ENCODE measurements around the gene ADAMTSL2.

Gene ADAMTSL2

DNA sequence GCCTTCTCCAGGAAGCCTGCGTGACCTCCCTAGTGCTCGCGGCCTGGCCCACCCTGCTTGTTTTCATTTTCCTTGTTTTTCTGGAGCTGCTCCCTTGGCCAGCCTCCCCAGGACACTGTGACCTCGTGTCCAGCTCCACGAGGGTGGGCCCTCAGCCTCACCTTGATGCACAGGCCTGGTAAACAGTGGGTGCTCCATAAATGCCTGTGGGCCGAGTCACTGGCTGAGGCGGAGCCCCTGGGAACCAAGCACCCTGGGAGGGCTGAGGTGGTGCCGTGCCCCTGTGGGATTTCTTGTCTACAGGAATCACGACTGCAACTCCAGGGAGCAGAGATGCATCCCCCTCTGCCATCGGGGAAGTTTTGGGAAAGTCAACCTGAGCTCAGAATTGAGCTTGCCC, 57.5 kb downstream of the ADAMTSL2 start:
- no peak for DNase-seq

DNA sequence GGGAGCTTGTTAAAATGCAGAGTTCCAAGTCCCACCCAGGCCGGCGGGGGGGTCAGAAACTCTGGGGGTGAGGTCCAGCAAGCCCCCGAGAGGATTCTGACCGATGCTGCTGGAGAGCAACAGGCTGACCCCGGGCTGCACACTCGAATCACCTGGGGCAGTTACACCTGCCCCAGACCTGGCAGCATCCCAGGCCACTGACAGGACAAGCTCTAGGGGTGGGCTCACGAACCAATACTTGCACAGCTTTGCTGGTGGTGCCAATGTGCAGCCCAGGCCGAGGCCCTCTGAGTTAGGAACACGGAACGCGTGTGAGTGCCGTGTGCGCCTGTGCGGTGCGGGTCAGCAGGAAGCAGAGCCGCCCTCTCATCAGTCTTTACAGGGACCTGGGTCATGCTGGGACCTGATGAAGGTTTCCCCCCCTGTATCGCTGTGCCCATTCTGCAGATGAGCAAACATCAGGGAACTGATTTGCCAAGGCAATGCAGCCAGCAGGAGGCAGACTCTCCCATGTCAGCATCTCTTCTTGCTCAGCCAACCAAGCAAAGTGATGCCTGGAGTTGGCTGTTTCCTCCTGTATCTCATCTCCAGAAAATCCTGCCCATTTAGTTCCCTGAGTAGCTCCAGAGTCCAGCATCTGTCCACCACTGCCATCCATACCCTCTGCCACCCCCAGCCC, 58.4 kb downstream of the ADAMTSL2 start:
- DNase-seq = peak; percentile 23

DNA sequence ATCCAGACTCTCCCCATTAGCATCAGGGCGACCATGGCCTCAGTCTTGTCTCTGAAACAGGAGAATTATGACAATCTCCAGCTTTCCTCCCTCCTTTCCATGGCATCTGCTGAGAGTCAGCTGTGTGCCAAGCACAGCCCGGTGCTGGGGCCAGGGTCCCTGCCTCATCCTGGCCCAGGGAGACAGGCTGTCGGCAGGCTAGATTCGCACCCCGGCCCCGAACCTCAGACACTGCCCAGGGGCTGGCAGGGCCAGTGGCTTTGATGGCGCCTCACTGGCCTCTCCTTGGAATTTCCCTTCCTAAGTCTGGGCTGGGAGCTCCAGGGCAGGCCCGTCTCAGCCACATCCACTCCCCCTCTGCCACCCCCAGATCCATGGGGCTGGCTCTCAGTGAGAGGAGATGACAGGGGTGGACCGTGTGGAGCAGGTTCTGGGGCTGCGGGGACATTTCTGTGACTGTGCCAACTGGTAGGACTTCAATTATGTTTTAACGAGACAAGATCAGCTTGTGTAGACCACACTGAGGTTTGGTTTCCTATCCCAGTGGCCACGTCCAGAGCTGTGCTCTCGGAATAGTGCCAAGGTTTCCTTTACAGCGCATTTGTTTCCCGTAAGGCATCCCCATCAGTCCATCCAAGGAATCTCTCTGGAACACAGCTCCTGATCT, 59.2 kb downstream of the ADAMTSL2 start:
- DNase-seq = no peak

DNA sequence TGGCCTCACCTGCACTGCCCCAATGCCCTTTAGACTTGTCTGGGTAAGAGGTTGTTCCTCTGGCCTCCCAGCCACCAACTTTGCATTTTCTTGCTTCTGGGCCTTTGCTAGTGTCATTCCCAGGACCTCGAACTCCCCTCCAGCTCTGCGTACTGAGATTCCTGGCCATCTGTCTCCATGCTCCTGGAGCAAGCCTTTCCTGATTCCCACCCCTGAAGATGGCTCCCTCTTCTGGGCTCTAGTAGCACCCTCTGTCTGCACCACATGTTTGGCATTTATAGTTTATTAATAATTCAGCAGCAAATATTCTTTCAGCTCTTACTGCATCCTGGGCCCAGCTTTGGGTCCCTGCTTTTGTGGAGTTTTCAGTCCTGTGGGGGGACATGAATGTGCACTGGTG, 59.8 kb downstream of the ADAMTSL2 start:
- DNase-seq = no peak

- no peak for DNase-seq
Measured at GRCh38 chr9:133595910-133596309, 61.4 kb downstream of the ADAMTSL2 start.

DNA sequence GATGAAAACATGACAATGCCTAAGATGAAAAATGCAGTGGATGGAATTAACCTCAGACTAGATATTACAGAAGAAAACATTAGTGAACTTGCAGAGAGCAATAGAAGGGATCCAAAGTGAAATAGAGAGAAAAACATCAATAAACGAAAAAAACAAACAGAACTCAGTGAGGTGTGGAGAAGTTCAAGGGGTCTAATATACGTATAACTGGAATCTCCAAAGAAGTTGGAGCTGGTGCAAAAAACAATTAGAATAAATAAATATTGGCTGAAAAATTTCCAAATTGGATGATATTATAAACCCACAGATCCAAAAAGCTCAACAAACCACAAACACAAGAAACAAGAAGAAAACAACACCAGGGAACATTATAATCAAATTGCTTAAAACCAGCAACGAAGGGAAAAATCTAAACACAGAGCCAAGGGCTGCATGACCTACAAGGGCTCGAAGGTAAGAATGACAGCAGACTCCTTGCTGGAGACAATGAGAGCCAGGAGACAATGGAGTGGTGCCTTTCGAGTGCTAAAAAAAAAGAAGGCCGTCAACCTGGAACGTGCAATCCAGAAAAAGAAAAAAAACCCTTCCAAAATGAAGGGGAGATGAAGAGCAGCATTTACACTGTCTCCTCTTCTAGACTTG, 62.9 kb downstream of the ADAMTSL2 start:
- no peak for DNase-seq

DNA sequence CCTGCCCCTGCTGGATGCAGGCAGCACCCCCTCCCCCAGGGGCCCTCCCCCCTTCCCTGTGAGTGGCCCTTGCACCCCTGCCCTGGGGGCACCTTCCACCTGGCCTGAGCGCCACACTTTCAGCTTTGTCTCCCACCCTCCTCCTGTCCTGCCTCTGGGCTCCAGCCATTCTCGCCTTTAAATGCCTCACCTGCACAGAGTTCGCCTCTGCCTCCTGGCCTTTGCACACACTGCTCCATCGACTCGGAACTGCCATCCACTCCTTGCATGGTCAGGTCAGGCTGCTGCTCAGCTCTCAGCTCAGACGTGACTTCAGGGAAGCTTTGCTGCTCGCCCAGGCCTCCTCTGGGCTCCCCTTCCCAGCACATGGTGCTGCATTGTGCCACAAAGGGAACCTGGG, 64.5 kb downstream of the ADAMTSL2 start:
- DNase-seq = no peak

DNA sequence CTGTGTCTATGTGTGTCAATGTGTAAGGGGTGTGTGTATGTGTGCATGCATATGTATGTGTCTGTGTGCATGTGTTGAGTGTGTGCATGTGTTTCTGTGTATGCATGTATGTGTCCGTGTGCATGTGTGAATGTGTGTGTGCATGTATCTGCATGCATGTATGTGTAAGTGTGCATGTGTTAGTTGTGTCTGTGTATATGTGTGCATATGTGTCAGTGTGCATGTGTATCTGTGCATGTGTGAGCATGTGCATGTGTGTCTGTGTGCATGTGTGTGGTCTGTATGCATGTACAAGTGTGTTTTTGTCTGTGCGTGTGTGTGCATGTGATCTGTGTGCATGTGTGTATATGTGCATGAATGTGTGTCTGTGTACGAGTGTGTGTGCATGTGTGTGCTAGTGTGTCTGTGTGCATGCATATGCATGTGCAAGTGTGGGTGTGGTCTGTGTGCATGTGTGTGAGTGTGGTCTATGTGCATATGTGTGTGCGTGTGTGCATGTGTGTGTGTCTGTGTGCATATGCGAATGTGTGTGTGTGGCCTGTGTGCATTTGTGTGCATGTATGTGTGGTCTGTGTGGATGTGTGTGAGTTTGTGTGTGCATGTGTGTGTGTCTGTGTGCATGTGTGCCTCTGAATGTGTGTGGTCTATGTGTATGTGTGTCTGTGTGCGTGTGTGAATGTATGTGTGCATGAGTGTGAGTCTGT, 65.1 kb downstream of the ADAMTSL2 start:
- no peak for DNase-seq

DNA sequence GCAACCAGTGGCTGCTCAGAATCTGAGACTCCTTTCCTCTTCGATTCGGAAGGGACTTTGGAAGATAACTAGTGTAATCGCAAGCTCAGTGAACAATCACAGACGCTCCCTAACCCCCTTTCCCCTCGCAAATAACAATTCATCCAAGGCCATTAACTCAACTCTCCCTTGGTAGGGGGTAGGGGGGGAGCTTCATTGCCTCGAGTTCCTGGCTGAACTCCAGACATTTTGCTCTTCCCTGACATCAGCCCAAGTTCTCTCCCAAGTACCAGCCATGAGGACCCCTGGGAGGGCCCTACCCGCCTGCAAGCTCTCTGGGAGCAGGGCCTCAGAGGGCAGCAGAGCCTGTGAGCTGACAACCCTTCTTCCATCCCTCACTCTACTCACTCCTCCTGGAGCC, 66.2 kb downstream of the ADAMTSL2 start:
- no peak for DNase-seq

GRCh38 chr9:133601746-133602145, 67.2 kb downstream of the ADAMTSL2 start:
- no peak for DNase-seq

DNA sequence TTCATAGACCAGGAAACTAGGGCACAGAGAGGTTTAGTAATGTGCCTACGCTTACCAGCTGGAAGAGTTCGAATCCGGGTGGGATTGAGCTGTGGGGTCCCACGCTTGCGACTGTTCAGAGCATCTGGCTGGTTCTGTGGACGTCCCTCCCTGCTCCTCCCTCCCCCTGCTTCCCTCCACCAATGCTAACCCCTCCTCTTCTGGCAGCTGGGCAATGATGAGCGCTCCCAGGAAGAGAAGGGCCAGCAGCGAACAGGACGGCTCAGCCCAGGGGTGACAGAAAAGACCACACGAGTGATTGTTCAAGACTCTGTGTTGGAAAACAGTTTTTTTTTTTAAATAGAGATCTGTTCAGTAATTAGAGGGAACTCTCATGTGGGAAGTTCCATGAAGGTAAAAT, 67.8 kb downstream of the ADAMTSL2 start:
- DNase-seq = no peak

DNA sequence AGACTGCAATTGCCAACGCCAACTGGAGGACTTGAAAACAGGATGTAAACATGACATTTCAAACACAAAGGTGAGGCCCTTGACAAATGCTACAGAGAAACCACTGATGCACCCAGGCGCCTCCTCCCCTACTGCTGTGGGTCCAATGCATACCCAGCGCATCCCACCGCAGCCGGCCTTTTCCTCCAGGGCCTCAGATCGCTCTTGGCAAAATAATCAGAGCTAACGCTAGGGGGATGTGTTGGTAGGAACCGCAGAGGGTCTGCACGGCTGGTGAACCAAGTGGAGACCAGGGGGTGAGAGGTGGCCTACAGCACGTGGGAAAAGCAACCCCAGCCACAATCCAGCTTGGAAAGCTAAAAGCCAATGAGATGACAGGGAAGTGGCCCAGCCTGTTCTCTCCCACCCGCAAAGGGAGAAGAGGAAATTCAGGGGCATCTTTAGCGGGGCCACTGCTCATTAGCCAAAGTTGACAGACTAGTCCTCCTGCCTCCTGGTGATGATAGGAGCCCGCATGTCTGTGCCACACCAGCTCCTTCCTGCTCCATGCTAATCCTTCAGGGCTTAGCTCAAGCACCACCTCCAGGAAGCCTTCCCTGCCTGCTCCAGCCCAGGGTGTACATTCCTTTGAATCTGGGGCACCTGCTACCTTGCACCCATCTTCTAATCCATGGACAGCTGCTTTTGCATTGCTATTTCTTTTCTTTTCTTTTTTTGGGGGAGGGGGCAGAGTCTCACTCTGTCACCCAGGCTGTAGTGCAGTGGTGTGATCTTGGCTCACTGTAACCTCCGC, 68.8 kb downstream of the ADAMTSL2 start:
- no peak for DNase-seq

GRCh38 chr9:133604214-133604613, 69.7 kb downstream of the ADAMTSL2 start:
- DNase-seq = peak; percentile 41

DNA sequence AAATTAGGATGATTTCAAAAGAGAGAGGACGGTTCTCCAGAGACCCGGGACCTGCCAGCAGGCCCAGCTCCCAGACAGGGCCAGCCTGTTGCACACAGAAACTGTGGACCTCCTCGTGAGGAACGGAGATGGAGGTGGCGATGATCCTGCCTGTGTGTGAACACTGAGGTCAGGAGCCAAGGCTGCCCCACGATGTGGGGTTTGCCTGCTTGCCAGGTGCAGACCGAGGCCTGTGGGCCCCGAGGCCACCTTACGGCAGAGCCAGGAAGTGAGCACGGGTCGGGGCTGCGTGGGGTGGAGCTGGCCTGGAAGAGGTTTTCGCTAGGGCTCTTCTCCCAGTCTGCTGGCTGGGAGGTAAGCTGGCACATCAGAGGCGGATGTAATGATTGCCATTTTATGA, 70.4 kb downstream of the ADAMTSL2 start:
- no peak for DNase-seq

DNA sequence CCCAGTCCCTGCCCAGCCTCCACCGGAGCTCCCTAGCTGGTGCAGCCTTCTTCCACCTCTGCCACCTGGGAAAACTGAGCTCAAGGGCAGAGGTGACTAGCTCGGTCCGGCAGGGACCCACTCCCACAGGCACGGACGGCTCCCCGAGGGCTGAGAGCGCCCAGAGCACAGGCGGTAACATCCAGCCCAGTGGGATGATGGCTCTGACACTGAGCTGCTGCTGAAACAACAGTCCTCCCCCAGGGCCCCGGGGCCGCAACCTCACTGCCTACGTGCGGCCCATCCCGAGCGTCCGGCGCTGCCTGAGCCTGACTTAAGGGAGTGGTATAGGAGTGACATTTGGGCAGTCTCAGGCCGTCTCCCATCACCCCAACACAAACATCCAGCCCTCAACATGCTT, 70.9 kb downstream of the ADAMTSL2 start:
- DNase-seq = no peak

- DNase-seq = no peak
Measured at GRCh38 chr9:133605856-133606707, 71.6 kb downstream of the ADAMTSL2 start.

DNA sequence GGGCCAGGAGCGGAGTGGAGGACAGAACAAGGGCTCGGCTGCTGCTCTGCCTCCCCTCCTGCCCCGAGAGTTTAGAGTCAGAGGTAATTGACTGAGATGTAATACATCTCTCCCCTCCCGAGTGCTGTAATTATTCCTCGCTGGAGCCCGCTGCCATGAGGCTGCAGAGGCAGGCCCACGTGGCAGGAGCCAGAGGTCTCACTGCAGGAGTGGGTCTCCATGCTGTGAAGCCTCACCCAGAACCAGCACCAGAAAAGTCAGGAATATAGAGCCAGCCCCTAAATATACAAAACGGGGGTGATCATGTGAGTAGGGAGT, 72.2 kb downstream of the ADAMTSL2 start:
- DNase-seq = no peak

- DNase-seq = no peak
Measured at GRCh38 chr9:133607381-133607780, 72.9 kb downstream of the ADAMTSL2 start.

GRCh38 chr9:133607976-133608375, 73.5 kb downstream of the ADAMTSL2 start:
- no peak for DNase-seq

GRCh38 chr9:133608382-133608781, 73.9 kb downstream of the ADAMTSL2 start:
- no peak for DNase-seq

GRCh38 chr9:133608889-133609288, 74.4 kb downstream of the ADAMTSL2 start:
- no peak for DNase-seq

Measured in activated CD4-positive, alpha-beta T cell treated with anti-CD3 and anti-CD28 coated beads for 48 hours (primary cell).